Measurements from ENCODE around the gene EZH1.
"Not testable (repeated sequence)": the region's sequence is repeated elsewhere in the genome, so short reads cannot be mapped to it uniquely, and the experiment has no call there.

Gene EZH1

DNA sequence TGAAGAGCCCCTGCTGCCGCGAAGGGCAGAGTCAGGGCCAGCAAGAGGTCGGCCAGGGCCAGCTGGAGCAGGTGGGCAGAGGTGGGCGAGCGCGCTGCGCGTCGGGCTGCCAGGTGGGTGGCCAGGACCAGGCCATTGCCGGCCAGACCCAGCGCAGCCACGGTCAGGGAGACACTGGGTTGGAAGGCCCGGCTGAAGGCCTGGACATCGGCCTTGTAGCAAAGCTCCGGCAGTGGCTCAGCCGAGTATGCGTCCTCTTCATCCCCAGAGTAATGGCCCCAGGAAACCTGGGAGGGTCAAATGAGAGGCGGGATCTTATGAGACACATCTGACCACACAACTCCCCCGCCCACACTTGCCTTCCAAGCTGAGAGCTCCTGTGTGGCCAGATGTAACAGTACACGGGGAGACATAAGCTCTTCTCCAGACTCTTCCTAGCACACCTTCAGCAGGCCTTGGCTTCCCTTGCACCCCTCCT, 64.5 kb downstream of the EZH1 start:
- peak; percentile 12 for DNase-seq

DNA sequence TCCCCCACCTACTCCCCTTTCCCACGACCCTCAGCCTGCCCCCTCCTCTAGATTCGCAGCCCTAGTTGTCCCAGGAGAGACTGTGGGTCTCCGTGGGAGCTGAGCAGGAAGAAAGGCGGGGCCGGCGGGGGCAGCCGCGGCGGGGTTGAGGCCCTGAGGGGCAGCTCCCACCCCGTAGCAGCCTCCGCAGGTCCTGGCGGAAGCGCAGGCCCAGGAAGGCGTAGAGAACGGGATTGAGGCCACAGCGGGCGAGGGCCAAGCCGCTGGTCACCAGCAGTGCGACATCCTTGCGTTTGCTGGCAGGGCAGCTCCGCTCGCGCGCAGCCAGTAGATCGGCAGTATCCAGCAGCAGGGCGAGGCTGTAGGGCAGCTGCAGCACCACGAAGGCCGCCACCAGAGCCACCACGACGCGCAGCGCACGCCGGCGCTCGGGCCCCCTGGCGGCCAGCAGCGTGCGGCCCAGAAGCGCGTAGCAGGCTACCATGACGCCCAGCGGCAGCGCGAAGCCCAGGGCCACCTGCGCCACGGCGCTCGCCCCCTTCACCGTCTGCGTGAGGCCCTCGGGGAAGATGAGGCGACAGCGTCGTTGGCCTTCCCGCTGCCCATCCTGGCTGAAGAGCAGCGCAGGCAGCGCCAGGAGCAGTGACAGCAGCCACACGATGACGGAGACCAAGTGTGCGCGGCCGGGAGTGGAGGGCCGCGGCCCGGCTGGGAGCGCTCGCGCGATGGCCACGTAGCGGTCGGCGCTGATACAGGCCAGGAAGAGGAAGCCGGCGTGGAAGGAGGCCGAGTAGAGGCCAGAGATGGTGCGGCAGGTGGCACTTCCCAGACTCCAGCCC, 65.1 kb downstream of the EZH1 start:
- DNase-seq, result peak; percentile 80

DNA sequence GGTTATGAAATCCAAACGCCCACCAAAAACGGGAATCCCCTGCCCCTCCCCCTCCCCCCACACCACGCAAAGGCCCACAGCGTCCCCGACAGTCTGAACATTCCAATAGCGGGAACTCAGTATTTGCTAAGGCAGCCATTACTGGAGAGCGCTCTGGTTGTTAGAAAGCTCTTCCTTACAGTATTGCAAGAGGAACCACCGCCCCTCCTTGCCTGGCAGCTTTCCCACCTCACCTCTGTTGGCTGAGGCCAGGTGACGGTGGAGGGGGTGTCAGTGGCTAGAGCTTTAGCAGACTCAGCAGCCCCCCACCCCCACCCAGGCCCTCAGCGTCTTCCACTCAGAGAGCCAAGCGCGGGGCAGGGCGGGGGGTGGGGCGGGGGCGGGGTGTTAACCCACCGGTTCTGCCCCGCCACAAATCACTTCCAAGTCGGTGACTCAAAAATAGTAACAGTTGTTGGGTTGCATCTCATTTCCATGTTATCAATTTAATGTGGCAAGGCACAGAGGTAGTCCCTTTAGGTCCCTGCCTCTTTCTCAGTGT, 65.8 kb downstream of the EZH1 start:
- DNase-seq, result peak; percentile 61

DNA sequence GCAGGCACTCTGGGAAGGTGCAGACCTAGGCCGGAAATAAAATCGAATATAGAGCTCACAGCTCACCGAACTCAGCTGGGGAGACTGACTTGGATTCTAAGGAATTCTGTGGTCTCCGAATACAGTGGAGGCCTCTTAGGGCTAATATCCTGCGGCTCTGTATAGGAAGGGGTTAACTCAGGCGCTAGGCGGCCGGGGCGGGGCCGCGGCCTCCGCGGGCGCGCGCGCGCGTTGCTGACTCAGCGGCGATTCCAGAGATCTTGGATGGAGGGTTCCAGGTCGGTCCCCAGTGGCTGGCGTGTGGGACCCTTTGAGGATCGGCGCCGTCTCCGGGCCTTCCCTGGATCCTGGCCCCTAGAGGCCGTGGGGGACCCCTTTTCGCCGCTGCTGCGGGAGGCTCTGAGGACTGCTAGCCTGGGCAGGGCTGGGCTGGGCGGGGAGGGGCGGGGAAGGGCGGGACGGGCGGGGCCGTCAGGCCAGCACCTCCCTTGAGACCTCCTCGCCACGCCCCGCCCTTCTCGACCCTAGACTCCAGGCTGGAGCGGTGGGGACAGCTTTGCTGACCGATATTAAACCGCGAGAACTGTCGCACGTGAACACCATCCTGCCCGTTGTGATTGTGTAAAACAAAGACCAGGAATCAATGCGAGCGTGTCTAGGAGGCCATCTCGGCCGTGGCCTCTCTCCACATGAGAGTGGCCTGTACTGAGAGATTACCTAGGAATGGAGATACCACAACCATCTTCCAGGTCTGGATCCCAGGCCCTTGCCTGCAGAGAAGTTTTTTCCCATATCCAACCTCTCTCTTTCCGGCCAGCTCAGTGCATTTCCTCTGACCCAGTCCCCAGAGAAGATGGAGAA, 66.7 kb downstream of the EZH1 start:
- peak; percentile 85 for DNase-seq

DNA sequence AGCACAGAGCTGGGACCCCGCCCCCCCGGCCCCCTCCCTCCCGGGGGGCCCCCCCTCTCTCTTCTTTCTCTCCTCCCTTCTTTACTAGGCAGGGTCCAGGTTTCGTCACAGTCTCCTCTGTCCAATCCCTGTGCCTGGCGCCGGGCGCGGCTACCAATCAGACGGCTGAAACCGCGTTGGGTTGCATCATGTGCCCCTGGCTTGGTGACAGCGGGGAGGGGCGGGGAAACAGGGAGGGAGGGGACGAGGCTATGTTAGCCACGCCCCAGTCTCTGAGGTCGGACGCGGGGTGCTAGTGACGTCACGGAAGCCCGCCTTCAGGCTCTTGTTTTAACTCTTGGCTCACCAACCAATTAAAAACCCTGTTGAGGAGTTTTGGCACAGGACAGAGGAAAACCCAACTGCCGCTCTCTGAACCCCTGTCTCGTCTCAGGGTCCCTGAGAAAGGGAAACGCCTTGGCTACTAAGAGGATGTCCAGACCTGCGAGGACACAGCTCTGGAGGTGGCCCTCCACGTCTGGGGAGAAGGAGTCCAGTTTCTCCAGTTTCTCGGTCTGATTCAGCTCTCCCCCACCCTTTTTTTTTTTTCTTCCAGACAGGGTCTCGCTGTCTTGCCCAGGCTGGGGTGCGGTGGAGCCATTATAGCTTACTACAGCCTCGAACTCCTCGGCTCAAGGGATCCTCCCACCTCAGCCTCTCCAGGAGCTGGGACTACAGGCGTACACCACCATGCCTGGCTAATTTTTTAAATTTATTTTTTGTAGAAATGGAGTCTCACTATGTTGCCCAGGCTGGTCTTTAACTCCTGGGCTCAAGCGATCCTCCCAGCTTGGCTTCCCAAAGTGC, 67.6 kb downstream of the EZH1 start:
- DNase-seq, result peak; percentile 99

DNA sequence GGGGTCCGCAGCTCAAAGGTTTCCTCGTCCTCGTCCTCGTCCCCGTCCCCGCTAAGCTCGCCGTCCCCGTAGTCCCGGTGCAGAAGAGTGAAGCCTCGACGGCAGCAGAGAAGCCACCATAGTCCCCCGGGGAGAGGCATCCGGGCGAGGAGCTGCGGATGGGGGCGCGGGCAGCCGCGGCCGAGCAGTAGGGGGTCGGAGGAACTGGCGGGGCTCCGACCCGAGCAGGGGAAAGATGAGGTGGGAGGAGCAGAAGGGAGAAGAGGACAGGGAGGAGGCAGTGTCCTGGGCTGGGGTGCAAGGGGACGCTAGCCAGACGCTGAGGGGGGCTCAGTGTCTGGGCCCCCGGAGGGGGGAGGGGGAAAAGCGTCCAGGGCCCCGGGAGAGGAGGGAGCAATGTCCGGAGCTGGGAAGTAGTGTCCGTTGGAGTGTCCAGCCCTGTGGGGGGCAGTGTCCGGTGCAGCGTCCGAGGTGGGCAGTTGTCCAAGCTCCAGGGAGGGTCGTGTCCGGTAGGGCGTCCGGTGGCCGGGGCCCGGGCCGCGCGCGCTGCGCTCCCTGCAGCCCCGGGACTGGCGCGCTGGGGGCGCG, 68.3 kb downstream of the EZH1 start, which contains the start of gene PLEKHH3:
PLEKHH3 (minus strand) TSS at position 571 of the 588 bp plus-strand sequence; CDS start at position 140, 431 bp downstream.
- peak; percentile 73 for DNase-seq

DNA sequence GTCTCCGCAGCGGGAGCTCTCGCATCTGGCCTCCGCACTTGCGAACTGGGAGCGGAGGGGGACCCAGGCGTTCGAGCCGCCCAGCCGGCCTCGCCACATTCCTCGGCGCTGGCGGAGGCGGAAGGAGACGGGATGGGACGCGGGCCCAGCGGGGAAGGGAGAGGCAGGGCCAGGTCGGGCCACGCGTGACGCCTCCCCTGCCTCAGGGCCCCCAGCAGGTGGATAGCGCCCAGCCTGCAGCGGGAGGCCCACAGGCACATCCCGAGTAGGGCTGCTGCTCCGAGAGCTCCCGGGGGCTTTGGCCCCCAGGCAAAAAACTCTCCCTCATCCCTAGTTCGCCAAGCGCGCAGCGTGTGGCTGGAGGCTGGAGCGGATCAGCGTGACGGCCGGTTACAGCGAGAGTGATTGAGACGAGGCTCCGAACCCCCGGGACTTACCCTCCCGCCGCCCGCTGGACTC, 68.8 kb downstream of the EZH1 start:
- peak; percentile 61 for DNase-seq

DNA sequence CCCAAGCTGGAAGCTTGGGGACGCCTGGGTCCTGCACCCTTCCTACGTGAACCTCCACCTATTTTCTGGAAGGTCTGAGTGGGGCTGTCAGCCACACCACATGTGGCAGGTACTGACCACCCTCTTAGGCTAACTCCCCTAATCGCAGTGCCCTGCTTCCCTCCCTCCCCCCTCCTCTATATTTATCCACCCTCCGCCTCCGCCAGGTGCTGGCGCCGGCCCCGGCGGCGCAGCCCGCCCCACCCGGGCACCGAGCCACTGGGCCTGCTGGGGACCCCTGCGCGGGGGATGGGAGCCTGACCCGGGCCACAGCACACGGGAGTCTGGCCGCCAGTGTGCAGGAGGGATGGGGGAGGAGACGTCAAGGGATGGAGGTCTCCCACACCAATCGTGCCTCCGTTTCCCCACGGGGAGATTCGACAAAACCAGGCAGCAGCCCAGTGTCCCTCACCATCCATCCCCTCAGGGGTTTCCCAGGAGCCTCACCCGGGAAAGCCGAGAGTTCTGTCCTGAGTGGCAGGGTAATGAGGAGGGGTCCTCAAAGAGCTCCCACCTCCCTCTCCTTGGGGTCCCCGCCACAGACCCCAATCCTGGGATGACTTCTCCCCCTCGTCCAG, 69.4 kb downstream of the EZH1 start:
- DNase-seq, result peak; percentile 79

DNA sequence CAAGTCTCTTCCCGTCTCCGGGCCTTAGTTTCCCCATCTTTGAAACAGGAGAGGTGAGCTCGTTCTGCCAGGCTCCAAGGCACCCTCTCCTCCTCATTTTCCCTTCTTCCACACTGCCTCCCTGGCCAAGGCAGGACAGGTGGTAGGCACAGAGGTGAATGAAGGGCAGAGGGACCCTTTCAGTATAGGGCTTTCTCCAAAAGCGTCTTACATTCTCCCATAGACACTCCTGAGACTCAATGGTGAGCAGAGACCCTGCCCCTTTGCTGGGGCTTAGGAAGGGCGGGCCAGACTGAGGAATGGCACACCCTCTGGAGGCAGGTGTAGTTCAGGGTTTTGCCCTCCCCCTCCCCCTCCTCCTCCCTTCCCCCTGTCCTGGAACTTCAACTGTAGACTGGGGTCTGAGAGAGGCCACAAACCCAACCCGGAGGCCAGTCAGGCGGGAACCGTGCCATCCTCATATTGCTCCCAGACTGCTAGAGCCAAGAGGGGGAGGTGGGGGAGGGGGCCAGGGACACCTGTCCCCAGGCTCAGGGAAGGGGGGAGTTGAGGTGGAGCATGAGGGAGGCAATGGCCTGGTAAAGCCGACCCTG, 70.0 kb downstream of the EZH1 start:
- peak; percentile 79 for DNase-seq

DNA sequence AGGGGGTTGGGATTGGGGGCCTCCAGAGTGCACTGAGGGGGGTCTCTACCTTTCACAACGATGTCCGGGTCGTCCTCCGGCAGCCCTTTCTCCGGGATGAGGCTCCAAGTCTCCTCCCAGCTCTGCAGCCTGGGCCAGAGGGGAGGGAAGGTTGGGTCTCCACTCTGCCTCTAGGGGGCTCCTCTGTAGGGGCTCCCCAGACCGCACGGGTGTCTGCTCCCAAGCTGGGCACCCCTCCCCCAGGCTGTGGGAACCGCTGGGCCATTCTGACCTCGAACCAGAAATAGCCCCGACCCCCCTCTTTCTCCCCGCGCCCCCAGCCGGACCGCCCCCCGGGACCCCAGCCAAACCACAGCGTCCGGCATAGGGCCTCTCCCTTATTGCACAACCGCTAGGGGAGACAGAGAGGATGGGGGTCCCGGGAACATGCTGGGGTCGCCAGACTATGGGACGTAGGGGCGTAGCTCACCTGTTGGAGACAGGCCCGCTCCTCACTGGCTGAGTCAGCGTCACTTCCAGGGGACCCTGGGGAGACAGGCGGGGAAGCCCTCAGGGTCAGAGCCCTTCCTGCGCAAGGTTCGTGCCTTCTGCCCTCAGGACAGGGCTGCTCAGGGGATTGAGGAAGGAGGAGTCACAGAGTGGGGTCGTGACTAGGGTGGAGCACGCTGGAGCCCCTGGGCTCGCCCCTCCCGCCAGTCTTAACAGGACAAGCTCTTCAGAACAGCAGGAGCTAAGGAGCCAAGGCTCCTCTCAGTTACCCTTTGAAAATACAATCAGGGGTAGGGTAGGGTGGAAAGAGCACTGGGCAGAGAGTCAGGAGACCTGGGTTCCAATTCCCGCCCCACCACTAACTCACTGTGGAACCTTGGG, 70.7 kb downstream of the EZH1 start:
- no peak for DNase-seq

DNA sequence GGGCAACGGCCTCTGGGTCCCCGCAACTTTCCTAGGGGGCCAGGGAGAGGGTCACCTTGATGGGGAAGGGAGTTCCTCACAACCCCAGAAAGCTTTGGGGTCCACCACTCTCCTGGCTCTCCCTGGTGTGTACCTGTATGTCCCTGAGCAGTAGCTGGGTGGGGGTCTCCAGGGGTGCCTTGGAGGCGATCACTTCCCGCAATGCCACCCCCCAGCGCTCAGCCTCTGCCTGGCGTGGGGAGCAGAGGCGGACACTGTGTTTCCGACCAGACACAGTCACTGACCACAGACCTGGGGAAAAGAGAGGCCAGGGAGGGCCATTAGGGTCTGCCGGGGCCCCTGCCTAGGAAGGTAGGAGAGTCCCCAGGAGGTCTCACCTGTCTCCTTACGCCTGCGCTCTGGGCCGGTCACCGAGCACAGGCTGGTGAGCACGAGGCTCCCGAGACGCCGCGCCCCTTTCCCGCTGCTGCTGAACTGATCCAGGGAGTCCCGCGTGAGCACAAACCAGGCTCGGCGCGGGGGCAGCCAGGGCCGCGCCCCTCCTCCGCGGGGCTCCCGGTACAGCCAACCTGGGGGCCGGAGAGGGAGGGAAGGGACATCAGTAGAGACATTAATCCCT, 71.5 kb downstream of the EZH1 start:
- no peak for DNase-seq

DNA sequence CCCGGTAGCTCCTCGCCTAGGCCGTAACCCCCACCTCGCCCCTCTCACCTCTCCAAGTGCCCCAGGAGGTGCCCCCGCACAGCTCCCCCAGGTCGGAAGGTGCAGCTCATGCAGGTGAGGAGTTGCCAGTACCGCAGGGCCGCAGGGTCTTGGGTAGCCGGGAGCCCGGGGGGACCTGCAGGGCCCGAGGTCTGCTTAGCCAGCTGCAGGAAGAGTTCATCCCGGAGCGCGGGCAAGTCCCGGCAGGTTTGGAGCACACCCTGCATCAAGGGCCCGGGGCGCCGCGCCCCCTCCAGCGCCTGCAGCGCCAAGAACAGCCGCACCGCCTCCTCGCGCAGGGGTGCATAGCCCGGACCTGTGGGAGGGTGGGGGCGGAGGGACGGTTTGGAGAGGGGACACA, 72.8 kb downstream of the EZH1 start:
- no peak for DNase-seq

DNA sequence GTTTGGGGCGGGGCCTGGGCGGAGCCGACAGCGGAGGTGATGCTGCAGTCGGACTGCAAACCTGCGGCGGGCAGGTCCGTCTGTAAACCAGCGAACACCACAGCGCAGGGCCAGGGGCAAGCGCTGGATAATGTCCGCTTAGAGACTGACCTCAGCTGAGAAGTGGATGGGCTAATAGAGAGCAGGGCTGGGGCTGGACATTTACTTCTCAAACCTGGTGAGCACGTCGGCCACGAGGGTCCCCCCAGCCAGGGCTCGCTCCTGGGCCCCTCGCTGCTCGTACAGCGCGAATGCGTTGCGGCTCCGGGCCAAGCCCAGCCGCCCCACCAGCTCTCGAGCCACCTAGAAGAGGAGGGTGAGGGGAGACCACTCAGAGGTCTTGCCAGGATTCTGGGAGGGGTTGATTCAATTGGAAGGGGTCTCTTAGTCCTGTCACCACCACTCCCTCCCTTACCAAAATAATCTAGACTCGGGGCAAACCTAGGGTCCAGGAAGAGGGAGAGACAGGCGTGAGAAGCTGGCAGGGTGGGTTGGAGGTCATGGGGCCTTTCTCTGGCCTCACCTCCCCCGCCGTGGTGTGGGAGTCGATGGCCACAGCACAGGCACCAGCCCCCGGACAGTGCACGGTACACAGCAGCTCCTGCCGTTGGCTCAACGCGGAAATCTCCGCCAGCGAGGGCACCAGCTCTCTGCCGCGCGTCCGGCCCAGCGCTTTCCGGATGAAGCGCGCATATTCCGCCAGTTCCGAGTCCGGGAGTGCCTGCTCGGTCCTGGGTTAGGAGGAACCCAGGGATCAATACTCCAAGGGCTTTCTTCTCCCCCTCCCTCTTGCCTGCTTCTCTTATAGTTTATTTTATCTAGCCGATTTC, 73.8 kb downstream of the EZH1 start:
- no peak for DNase-seq

DNA sequence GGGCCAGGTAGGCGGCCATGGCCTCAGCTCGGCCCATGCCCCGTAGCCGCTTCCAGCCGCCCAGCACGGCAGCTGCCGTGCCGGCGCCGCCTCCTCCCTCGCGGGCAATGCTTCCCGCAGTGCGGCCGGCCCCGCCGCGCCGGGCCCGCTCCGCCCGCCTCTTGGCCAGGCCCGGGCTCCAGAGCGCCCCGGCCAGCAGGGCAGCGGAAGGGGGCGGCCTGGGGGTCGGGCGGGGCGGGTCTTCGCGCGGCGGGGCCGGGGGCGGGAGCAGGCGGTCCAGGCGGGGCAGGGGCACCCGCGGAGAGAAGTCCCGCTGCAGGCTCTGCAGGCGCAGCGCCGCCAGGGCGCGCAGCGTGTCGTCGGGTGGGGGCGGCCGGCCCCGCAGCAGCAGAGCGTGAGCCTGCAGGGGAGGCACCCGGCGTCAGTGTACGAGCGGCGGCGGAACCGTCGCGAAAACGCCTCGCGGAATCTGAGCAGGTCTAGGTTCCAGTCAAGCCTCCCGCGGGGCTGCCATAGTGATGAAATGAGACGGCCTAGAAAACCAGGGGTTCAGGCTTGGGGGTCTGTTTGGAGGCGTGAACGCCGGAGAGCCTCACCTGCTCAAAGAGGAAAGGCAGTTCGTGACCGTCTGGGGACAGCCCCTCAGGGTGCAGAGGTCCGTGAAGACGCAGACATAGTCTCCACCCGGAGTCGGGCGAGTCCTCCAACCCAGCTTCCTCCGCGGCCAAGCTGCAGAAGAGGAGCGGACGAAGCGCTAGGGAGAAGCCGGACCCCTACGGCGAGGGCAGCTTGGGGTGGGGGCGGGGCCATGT, 74.7 kb downstream of the EZH1 start:
- DNase-seq, result no peak

DNA sequence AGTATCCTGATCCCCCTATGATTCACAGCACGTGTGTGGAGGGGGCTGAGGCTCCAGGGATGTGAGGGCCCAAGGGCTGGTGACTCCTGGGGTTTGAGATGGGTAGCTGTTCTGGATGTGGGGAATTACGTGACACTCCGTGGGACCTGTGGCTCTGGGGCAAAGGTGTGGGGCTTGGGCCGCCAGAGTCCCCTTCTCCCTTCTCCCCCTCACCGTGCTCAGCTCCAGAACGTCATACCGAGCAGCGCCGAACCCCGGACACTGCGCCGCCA, 75.2 kb downstream of the EZH1 start:
- no peak for DNase-seq

DNA sequence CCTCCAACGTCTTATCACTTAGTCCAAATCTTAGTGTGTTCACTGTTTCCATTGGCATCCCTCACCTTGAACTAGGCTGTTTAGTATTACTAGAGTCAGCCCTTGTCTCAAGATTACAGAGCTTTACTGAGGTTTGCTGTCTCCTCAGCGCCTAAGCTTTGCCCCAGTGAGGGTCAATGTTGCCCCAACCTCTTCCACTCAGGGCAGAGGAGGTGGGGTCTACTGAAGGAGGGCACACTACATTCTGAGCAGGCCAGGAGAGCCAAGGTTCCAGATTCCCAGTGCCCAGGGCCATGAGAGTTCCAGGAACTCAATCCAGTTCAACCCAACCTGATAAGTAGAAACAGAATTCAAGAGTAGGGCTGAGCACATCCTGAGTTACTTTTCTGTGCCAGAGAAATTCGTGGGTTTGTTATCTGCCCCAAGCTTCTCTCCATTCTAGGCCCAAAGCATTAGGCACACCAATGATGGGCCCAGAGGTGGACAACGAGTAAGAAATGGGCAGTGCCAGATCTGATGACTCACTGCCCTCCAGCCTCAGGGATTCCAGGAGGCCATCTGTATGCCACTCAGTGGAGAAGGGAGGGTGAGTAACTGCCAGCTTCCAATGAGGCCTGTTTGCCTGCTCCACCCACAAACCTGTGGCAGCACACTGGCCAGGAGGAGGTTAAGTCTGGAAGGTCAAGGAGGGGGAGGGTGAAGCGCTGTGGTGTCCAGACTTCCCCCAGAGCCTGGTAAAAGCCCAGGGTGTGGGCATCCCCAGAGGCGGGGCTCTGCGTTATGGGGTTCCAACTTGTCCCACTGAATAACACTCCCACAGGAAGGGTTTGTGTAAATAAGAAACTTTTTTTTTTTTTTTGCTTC, 77.5 kb downstream of the EZH1 start:
- DNase-seq, result no peak

DNA sequence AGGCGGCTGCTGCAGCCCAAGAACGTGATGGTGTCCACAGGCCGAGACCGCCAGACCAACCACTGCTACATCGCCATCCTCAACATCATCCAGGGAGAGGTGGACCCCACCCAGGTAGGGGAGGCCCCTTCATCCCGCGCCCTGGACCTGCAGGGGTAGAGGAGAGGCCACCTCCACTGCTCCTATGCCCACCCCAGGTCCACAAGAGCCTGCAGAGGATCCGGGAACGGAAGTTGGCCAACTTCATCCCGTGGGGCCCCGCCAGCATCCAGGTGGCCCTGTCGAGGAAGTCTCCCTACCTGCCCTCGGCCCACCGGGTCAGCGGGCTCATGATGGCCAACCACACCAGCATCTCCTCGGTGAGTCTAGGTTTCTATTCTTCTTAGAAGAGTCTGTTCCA, 78.7 kb downstream of the EZH1 start:
- DNase-seq, result not testable (repeated sequence)

All from NCI-H1092 treated with DMSO at 0.1 percent for 48 hours (cell line).